ENCODE data around the gene IL1RAPL2. TPM values are rescaled to one million over a fixed set of nuclear protein-coding genes. Genes with fewer than 3 reads are reported as not detected.

The IL1RAPL2 gene
- total and polyA plus RNA-seq, 2 of the 8 experiments (the other 6 are each of a cell fraction or from before 2014, with no cell fraction given), result 0.20 to 1.3 TPM

GRCh38 chrX:104567506-104567905, 1.5 kb downstream of the IL1RAPL2 start:
- Histone ChIP-seq H2BK20ac (ENCODE audit: low read length) (no peak overlapping the region), H4K20me1 (replicated peaks in 1 of 2; ENCODE audit: control insufficient read depth in 1 of 2, insufficient read depth in 2 of 2, low read length in 2 of 2) (no peaks in the 10 kb centered on the region), H2BK120ac (replicated peaks; ENCODE audit: low read depth, low read length) (no peak overlapping the region), H3K23ac (ENCODE audit: insufficient read length) (no peak overlapping the region), H3K14ac (ENCODE audit: insufficient read length) (no peak overlapping the region), H3K18ac (ENCODE audit: extremely low read depth, low read length) (no peak overlapping the region), H2AFZ (ENCODE audit: low read length) (no peak overlapping the region), H2AK5ac (ENCODE audit: low read depth, low read length) (no peak overlapping the region), H3K4me3 (ENCODE audit: extremely low read depth in 1 of 4, insufficient read depth in 2 of 4, low read depth in 3 of 4, low read length in 4 of 4) (peak overlapping the region; percentile 44 to 62 (median 48); a peak in 7 of 8 replicates), H3K79me2 (ENCODE audit: control insufficient read depth in 1 of 2, insufficient read depth in 2 of 2, low read length in 2 of 2) (no peaks in the 10 kb centered on the region), H2BK5ac (ENCODE audit: low read depth, low read length) (no peak overlapping the region), H3K9me3 (ENCODE audit: insufficient read depth in 2 of 2, low read depth in 1 of 2, low read length in 1 of 2) (no peaks in the 10 kb centered on the region), H3K4ac (replicated peaks; ENCODE audit: insufficient read length, low read depth, low read length) (no peak overlapping the region), H3K27me3 (replicated peaks in 1 of 4; ENCODE audit: control insufficient read depth in 3 of 4, extremely low read depth in 1 of 4, insufficient read depth in 3 of 4, low read length in 3 of 4) (peaks cover 25 to 52% (median 41%) of the 10 kb centered on the region in 4 experiments), H3K56ac (replicated peaks; ENCODE audit: insufficient read length, low read depth, low read length) (no peak overlapping the region), H3K4me2 (ENCODE audit: insufficient read depth in 1 of 2, low read depth in 2 of 2, low read length in 2 of 2) (peak overlapping the region; percentile 79 to 88), H3K9ac (replicated peaks in 1 of 4; ENCODE audit: extremely low read depth in 1 of 4, low read depth in 3 of 4, low read length in 3 of 4) (no peak overlapping the region), H3K36me3 (ENCODE audit: control insufficient read depth in 2 of 4, insufficient read depth in 4 of 4, low read length in 3 of 4) (no peaks in the 10 kb centered on the region), H3K79me1 (ENCODE audit: low read depth, low read length) (no peaks in the 10 kb centered on the region), H4K5ac (ENCODE audit: insufficient read length, low read depth, low read length) (no peak overlapping the region), H4K91ac (replicated peaks; ENCODE audit: insufficient read length, low read length) (no peak overlapping the region), H4K8ac (ENCODE audit: extremely low read depth, insufficient read depth, low read length) (no peak overlapping the region), H3K23me2 (ENCODE audit: low read depth, low read length) (peaks cover 6% of the 10 kb centered on the region; the same call in 1 of the 2 replicates), H2BK15ac (ENCODE audit: low read length) (no peak overlapping the region), H3K4me1 (replicated peaks in 1 of 4; ENCODE audit: control insufficient read depth in 3 of 4, insufficient read depth in 4 of 4, low read length in 3 of 4) (peaks cover 0 to 2% (median 0%) of the 10 kb centered on the region in 4 experiments; a peak in 4 of 7 replicates), H2BK12ac (ENCODE audit: low read depth, low read length) (no peak overlapping the region), H3K27ac (ENCODE audit: low read depth, low read length) (no peak overlapping the region)
- POLR2A ChIA-PET (ENCODE audit: partially characterized antibody), result no interaction called here
- FAIRE-seq (no peak), DNase-seq (ENCODE audit: low read depth in 1 of 2, low spot score in 2 of 2) (no peak)
- TF ChIP-seq SRF (IDR thresholded peaks at IDR 0.05; ENCODE audit: low read depth, low read length), result no peak
- TF ChIP-seq SUZ12 (IDR thresholded peaks at IDR 0.05; ENCODE audit: low read length), result peak; percentile 51
- TF ChIP-seq EZH2 (IDR thresholded peaks at IDR 0.05; ENCODE audit: low read depth, low read length, severe bottlenecking), result peak; percentile 14
- TF ChIP-seq RNF2 (IDR thresholded peaks at IDR 0.05; ENCODE audit: borderline replicate concordance, low read depth, low read length, missing control alignments, poor library complexity, severe bottlenecking), result peak; percentile 33
- TF ChIP-seq ATF3 (IDR thresholded peaks at IDR 0.05; ENCODE audit: insufficient read depth, low read depth, low read length), result no peak
- CTCF ChIA-PET (ENCODE audit: partially characterized antibody), result interaction anchor here (0.8 to 3.3 kb wide), 2 partner anchors 69 to 73 kb away, joined by 3 to 11 read pairs; no protein-coding TSS in a partner anchor
- 14% methylated on average over 11 of the region's 14 CpGs; no CpG with 5 or more reads in 1 of the 2 experiments for WGBS, 2 experiments (ENCODE audit: extremely low coverage in 1 of 2, insufficient coverage in 1 of 2, insufficient read length in 1 of 2, insufficient replicate concordance in 2 of 2, low coverage in 1 of 2, low lambda C conversion rate in 2 of 2, missing lambda C conversion rate in 1 of 2)

Measured in H1 (cell line).